ENCODE results near the gene YAP1.
"Not testable (repeated sequence)": the region's sequence is repeated elsewhere in the genome, so short reads cannot be mapped to it uniquely, and the experiment has no call there.

YAP1 gene

DNA sequence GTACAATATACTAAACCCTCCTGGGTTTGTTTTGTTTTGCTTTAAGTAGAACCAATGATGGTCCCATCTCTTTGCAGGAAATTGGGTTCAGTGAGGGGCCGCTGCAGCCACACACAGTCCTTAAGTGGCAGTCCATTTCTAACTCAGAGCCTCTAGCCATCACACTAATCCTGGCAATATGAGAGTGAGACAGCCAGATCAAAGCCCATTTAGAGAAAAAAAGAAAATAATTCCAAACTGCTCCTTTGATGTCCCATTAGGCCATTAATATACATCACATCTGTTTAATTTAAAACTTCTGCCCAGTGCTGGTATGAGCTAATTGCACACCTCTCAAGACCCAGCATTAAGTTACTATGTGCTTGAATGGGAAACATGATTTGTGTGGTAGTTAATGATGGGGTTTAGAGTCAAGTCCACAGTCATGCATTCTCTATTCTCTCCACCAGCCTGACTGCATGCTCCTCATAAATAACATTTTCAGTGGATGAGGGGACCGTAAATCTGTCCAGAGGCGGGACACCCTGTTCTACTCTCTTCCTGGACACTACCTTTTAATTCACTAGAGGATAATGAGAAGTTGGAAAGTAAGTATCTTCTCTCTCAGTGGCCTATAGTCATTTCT, 153.2 kb downstream of the YAP1 start:
- H3K27ac ChIP-seq (ENCODE audit: low read depth, low read length), result no peak overlapping the region
- H3K4me3 ChIP-seq (ENCODE audit: low read length), result no peak overlapping the region
- H3K79me1 ChIP-seq (ENCODE audit: low read length), result no peaks in the 10 kb centered on the region
- no peak overlapping the region for H3K4ac ChIP-seq (ENCODE audit: low read depth, low read length)
- no peak overlapping the region for H3K23ac ChIP-seq (ENCODE audit: low read length)
- WGBS (ENCODE audit: extremely low coverage, insufficient coverage, low lambda C conversion rate), result no CpG with 5 or more reads among the region's 3 CpGs
- no peak overlapping the region for H3K9ac ChIP-seq (ENCODE audit: low read length)
- no peaks in the 10 kb centered on the region for H3K36me3 ChIP-seq (ENCODE audit: control insufficient read depth, insufficient read depth, low read length)
- no peaks in the 10 kb centered on the region for H3K4me1 ChIP-seq (ENCODE audit: control insufficient read depth, low read depth, low read length)
- H3K18ac ChIP-seq (ENCODE audit: low read length), result no peak overlapping the region
- no peak overlapping the region for H3K4me2 ChIP-seq (ENCODE audit: low read length)
- H2BK15ac ChIP-seq (replicated peaks; ENCODE audit: low read depth), result no peak overlapping the region
- no peak for DNase-seq
- H3K56ac ChIP-seq (ENCODE audit: low read length), result no peak overlapping the region
- no peaks in the 10 kb centered on the region for H3K27me3 ChIP-seq (ENCODE audit: insufficient read depth, low read length, poor library complexity)
- H4K5ac ChIP-seq (ENCODE audit: low read length), result no peak overlapping the region
- no peak overlapping the region for H2BK5ac ChIP-seq (ENCODE audit: low read length)
- no peak overlapping the region for H4K8ac ChIP-seq (ENCODE audit: low read depth, low read length)
- no peak overlapping the region for H2AK5ac ChIP-seq (ENCODE audit: low read length)
- H3K79me2 ChIP-seq (ENCODE audit: control insufficient read depth, insufficient read depth, low read length), result no peaks in the 10 kb centered on the region
- no peak overlapping the region for H2BK120ac ChIP-seq (ENCODE audit: low read depth, low read length)

DNA sequence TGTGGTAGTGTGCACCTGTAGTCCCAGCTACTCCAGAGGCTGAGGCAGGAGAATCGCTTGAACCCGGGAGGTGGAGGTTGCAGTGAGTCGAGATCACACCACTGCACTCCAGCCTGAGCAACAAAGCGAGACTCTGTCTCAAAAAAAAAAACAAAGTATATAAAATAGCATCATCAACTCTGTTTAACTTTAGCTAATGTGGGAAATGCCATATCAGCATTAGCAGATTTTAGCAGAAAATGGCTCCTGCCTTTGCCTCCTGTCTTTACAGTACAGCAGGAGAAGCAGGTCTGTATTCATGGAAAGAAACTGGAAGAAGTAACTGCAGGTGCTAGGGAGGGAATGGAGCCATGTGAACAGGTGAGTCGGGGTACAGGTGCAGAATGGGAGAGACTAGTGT, 154.5 kb downstream of the YAP1 start:
- not testable (repeated sequence) for H3K79me1 ChIP-seq (ENCODE audit: low read length); H3K4me3 ChIP-seq (ENCODE audit: low read length); H4K8ac ChIP-seq (ENCODE audit: low read depth, low read length); H3K27ac ChIP-seq (ENCODE audit: low read depth, low read length); H3K79me2 ChIP-seq (ENCODE audit: control insufficient read depth, insufficient read depth, low read length); H4K5ac ChIP-seq (ENCODE audit: low read length); H2BK15ac ChIP-seq (replicated peaks; ENCODE audit: low read depth); DNase-seq; H3K4ac ChIP-seq (ENCODE audit: low read depth, low read length); H3K27me3 ChIP-seq (ENCODE audit: insufficient read depth, low read length, poor library complexity); H3K18ac ChIP-seq (ENCODE audit: low read length); H3K23ac ChIP-seq (ENCODE audit: low read length); H3K56ac ChIP-seq (ENCODE audit: low read length); H3K4me2 ChIP-seq (ENCODE audit: low read length); H3K4me1 ChIP-seq (ENCODE audit: control insufficient read depth, low read depth, low read length); H3K9ac ChIP-seq (ENCODE audit: low read length); H2BK120ac ChIP-seq (ENCODE audit: low read depth, low read length); H2BK5ac ChIP-seq (ENCODE audit: low read length); H3K36me3 ChIP-seq (ENCODE audit: control insufficient read depth, insufficient read depth, low read length); H2AK5ac ChIP-seq (ENCODE audit: low read length)
- WGBS (ENCODE audit: extremely low coverage, insufficient coverage, low lambda C conversion rate), result no CpG with 5 or more reads among the region's 5 CpGs

DNA sequence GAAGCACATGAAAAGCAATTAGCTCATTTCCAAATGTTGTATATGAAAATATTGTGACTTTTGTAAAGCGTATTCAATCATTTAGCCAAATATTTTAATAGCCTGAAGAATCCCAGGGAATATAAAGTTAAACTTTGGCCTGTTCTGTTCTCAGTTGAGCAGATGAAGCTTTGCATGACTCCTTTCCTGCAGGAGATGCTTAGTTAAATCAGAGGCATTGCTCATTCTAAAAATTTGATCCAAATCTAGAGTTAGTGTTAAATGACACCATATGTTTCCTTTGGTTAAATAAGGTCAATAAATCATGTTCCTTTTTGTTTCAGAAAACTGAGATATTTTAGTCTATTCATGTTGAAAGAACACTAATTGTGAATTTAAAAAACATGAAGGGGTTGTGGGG, 155.9 kb downstream of the YAP1 start:
- H3K79me1 ChIP-seq (ENCODE audit: low read length), result no peaks in the 10 kb centered on the region

DNA sequence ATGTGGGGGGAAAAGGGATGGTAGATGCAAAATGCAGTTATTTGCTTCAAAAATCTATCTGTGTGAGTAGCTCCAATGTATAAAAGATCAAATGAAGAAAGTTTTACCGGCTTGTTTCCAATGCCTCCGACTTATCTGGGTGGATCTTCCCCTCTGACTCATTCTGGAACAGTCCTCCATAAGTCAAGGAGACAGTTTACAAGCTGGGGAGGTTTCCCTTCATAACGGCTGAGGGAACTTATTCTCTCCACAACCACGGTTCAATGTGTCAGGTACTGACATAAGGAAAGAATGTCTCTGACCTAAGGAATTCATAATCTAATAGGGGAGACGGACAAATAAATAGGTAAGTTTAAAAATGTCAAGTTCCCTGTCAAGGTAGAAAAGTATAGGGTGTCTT, 157.4 kb downstream of the YAP1 start:
- no peak for DNase-seq
- H2BK120ac ChIP-seq (ENCODE audit: low read depth, low read length), result no peak overlapping the region
- no peak overlapping the region for H3K23ac ChIP-seq (ENCODE audit: low read length)
- no peaks in the 10 kb centered on the region for H3K79me2 ChIP-seq (ENCODE audit: control insufficient read depth, insufficient read depth, low read length)
- no peak overlapping the region for H3K18ac ChIP-seq (ENCODE audit: low read length)
- H3K27me3 ChIP-seq (ENCODE audit: insufficient read depth, low read length, poor library complexity), result no peaks in the 10 kb centered on the region
- H3K36me3 ChIP-seq (ENCODE audit: control insufficient read depth, insufficient read depth, low read length), result no peaks in the 10 kb centered on the region
- H3K9ac ChIP-seq (ENCODE audit: low read length), result no peak overlapping the region
- no peak overlapping the region for H3K4ac ChIP-seq (ENCODE audit: low read depth, low read length)
- H2BK5ac ChIP-seq (ENCODE audit: low read length), result no peak overlapping the region
- H3K27ac ChIP-seq (ENCODE audit: low read depth, low read length), result no peak overlapping the region
- no peak overlapping the region for H2AK5ac ChIP-seq (ENCODE audit: low read length)
- no peaks in the 10 kb centered on the region for H3K79me1 ChIP-seq (ENCODE audit: low read length)
- H3K4me1 ChIP-seq (ENCODE audit: control insufficient read depth, low read depth, low read length), result no peaks in the 10 kb centered on the region
- no peak overlapping the region for H4K5ac ChIP-seq (ENCODE audit: low read length)
- H2BK15ac ChIP-seq (replicated peaks; ENCODE audit: low read depth), result no peak overlapping the region
- no peak overlapping the region for H3K4me2 ChIP-seq (ENCODE audit: low read length)
- H4K8ac ChIP-seq (ENCODE audit: low read depth, low read length), result no peak overlapping the region
- no peak overlapping the region for H3K56ac ChIP-seq (ENCODE audit: low read length)
- H3K4me3 ChIP-seq (ENCODE audit: low read length), result no peak overlapping the region
- no CpG with 5 or more reads among the region's 5 CpGs for WGBS (ENCODE audit: extremely low coverage, insufficient coverage, low lambda C conversion rate)

More for the DNA sequence above, 155.9 kb downstream of the YAP1 start:
- no peak overlapping the region for H3K9ac ChIP-seq (ENCODE audit: low read length)
- no peak overlapping the region for H3K23ac ChIP-seq (ENCODE audit: low read length)
- H3K36me3 ChIP-seq (ENCODE audit: control insufficient read depth, insufficient read depth, low read length), result no peaks in the 10 kb centered on the region
- no peak overlapping the region for H4K8ac ChIP-seq (ENCODE audit: low read depth, low read length)
- no peak overlapping the region for H3K4me3 ChIP-seq (ENCODE audit: low read length)
- H3K27ac ChIP-seq (ENCODE audit: low read depth, low read length), result no peak overlapping the region
- no peak overlapping the region for H4K5ac ChIP-seq (ENCODE audit: low read length)
- H3K79me2 ChIP-seq (ENCODE audit: control insufficient read depth, insufficient read depth, low read length), result no peaks in the 10 kb centered on the region
- H3K4me1 ChIP-seq (ENCODE audit: control insufficient read depth, low read depth, low read length), result no peaks in the 10 kb centered on the region
- no peak for DNase-seq
- no peaks in the 10 kb centered on the region for H3K27me3 ChIP-seq (ENCODE audit: insufficient read depth, low read length, poor library complexity)
- H2BK5ac ChIP-seq (ENCODE audit: low read length), result no peak overlapping the region
- no peak overlapping the region for H3K4me2 ChIP-seq (ENCODE audit: low read length)
- no peak overlapping the region for H3K56ac ChIP-seq (ENCODE audit: low read length)
- no CpG with 5 or more reads among the region's 1 CpG for WGBS (ENCODE audit: extremely low coverage, insufficient coverage, low lambda C conversion rate)
- no peak overlapping the region for H2BK120ac ChIP-seq (ENCODE audit: low read depth, low read length)
- no peak overlapping the region for H3K18ac ChIP-seq (ENCODE audit: low read length)
- no peak overlapping the region for H3K4ac ChIP-seq (ENCODE audit: low read depth, low read length)
- H2AK5ac ChIP-seq (ENCODE audit: low read length), result no peak overlapping the region
- H2BK15ac ChIP-seq (replicated peaks; ENCODE audit: low read depth), result no peak overlapping the region

DNA sequence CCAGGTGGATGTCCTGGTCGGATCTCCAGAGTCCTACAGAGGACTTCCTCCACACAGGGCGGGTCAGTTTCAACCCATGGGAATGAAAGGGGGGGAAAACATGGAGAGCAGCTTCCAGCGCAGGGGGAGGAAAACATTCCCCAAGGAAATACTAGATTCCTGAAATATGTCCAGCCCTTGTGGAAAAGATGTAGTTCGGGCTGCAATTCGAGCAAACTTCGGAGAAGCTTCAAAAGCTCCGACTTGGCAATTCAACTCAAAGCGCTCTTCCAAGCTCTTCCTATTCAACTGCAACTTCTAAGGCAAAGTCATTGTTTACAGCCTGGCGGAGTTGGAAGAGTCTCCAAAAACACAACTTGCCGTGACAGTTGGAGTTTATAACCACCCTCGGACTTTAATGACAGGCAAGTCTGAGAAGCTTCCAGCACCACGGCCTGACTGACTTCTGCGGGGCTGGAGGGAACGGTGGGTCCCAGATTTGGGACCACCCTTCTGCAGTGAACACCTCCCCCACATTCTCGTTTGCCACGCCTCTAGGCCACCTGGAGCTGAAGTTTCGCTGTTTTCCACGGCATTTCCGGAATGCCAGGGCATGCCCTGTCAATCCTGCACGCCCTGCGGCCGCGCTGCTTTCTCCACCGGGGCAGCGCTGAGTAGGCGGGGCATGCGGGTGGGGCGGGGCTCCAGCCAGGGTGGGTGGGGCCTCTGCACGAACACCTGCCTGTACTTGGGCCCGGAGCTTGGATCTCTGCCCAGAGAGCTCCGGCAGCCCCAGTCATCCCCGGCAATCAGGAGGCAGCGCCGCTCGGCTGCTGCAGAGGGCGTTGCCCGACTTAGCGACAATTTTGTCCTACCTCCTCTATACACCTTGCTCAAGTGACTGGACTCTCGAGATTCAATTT, 158.1 kb downstream of the YAP1 start:
- Histone ChIP-seq H2BK5ac (ENCODE audit: low read length) (no peak overlapping the region), H3K79me2 (ENCODE audit: control insufficient read depth, insufficient read depth, low read length) (no peaks in the 10 kb centered on the region), H3K9ac (ENCODE audit: low read length) (peak overlapping the region; percentile 35), H4K5ac (ENCODE audit: low read length) (no peak overlapping the region), H4K8ac (ENCODE audit: low read depth, low read length) (no peak overlapping the region), H3K36me3 (ENCODE audit: control insufficient read depth, insufficient read depth, low read length) (no peaks in the 10 kb centered on the region), H2BK15ac (replicated peaks; ENCODE audit: low read depth) (no peak overlapping the region), H2BK120ac (ENCODE audit: low read depth, low read length) (no peak overlapping the region), H3K79me1 (ENCODE audit: low read length) (no peaks in the 10 kb centered on the region), H3K23ac (ENCODE audit: low read length) (no peak overlapping the region), H3K27ac (ENCODE audit: low read depth, low read length) (no peak overlapping the region), H3K4ac (ENCODE audit: low read depth, low read length) (no peak overlapping the region), H3K4me1 (ENCODE audit: control insufficient read depth, low read depth, low read length) (no peaks in the 10 kb centered on the region), H3K56ac (ENCODE audit: low read length) (peak overlapping the region; percentile 70), H3K4me3 (ENCODE audit: low read length) (peak overlapping the region; percentile 28), H3K27me3 (ENCODE audit: insufficient read depth, low read length, poor library complexity) (no peaks in the 10 kb centered on the region), H3K18ac (ENCODE audit: low read length) (no peak overlapping the region), H2AK5ac (ENCODE audit: low read length) (no peak overlapping the region), H3K4me2 (ENCODE audit: low read length) (peak overlapping the region; percentile 76)
- DNase-seq, result peak; percentile 95
- WGBS (ENCODE audit: extremely low coverage, insufficient coverage, low lambda C conversion rate), result no CpG with 5 or more reads among the region's 39 CpGs
